Prostate gland (tissue), 2 donors: ENCODE data around the gene POLR1E. TPM values are rescaled to one million over a fixed set of nuclear protein-coding genes. Genes with fewer than 3 reads are reported as not detected.
"Not testable (repeated sequence)": the region's sequence is repeated elsewhere in the genome, so short reads cannot be mapped to it uniquely, and the experiment has no call there.

Source experiments
- DNase-seq: peaks from one replicate; pipeline ENCODE4 v3.0.0-alpha.2; 2019; ENCODE audit warnings: low spot score
- H3K27ac ChIP-seq, 2 donors: fragments of 200-600 bp; sonication (generic); 2 replicates each; pipeline ENCODE4 v1.5.1; 2017 to 2019
- H3K27me3 ChIP-seq: fragments of 200-600 bp; sonication (generic); replicated peaks from 2 replicates; pipeline ENCODE4 v1.5.1; 2019; ENCODE audit not compliant: insufficient read depth
- H3K36me3 ChIP-seq, 2 donors: fragments of 200-600 bp; sonication (generic); 1 replicate in 1 of 2; 2 replicates in 1 of 2; pipeline versions ENCODE4 v1.5.1 to v1.8.1; 2017 to 2019
- H3K4me1 ChIP-seq: fragments of 200-600 bp; sonication (generic); replicated peaks from 2 replicates; pipeline ENCODE4 v1.5.1; 2019
- H3K4me3 ChIP-seq, 2 donors: fragments of 200-600 bp; sonication (generic); 2 replicates each; pipeline ENCODE4 v1.5.1; 2017 to 2019
- H3K9me3 ChIP-seq: fragments of 200-600 bp; sonication (generic); 2 replicates; pipeline ENCODE4 v1.5.1; 2017
- POLR2A ChIP-seq: fragments of 450-650 bp; IDR thresholded peaks from one replicate; pipeline ENCODE4 v1.6.1; 2016; ENCODE audit warnings: antibody characterized with exemption, mild to moderate bottlenecking
- POLR2AphosphoS5 ChIP-seq: sonication (generic); formaldehyde crosslinking; IDR thresholded peaks from one replicate; pipeline ENCODE4 v1.6.1; 2017; ENCODE audit warnings: antibody characterized with exemption
- WGBS: methylation state at CpG from one replicate; pipeline ENCODE4 v1.1.5; 2018; 5-methylcytosine and 5-hydroxymethylcytosine counted together
- intact Hi-C: fragments of 100-400 bp; cut with DNase I; formaldehyde crosslinking; loops from one replicate; pipeline ENCODE4 v1.14.2; 2022
- total RNA-seq, 2 donors: library from RNA; depleted of rRNA; stranded (reverse); fragments of >200 nt; gene quantifications; one replicate each; pipeline ENCODE4 v1.1.0, GENCODE V29; 2016
- TF ChIP-seq, protein P1 (sequence below), 4 experiments: fragments of 200-600 bp in 2 of 4; fragments of 450-650 bp in 2 of 4; sonication (generic) in 2 of 4; IDR thresholded peaks; 1 replicate in 3 of 4; 2 replicates in 1 of 4; pipeline ENCODE4 v1.5.1; 2016 to 2019; ENCODE audit warnings: antibody characterized with exemption in 4 of 4, mild to moderate bottlenecking in 2 of 4, moderate library complexity in 2 of 4

POLR1E gene
- total RNA-seq, 2 donors from 2014 or later: 20.7 to 21.0 TPM

DNA sequence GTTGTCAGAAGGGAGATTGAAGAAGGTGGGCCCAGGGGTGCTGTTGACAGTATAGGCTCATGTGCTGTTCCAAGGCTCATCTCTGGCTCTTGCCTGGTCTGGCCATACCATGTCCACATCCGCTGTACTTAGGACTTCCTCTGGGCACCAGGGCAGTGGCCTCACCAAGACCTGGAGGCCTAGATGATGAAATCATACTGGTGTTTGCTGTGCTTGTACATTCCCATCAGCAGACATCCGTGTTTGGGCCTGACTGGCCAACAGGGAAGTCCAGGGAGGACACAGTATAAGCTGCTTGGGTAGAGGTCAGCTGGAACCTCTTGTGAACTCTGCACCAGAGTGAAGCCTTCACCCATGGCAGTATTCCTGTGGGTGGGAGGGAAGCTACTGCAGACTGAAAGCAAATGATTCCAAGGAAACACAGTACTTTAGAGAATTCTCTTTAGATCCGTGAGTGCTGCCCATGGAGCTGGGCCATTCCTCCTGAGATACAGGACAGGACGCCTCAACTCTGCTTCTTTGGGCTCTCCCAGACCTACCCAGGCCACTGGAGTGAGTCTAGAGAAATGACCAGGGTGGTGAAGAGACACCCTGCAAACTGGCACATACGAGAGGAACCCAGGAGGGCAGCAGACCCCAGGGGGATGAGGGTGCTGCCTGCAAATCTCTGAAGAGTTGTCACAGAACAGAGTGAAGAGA lies 22.5 kb downstream of the POLR1E start:
- intact Hi-C loops: no loop called here
- H3K4me1 ChIP-seq: no peaks in the 10 kb centered on the region

DNA sequence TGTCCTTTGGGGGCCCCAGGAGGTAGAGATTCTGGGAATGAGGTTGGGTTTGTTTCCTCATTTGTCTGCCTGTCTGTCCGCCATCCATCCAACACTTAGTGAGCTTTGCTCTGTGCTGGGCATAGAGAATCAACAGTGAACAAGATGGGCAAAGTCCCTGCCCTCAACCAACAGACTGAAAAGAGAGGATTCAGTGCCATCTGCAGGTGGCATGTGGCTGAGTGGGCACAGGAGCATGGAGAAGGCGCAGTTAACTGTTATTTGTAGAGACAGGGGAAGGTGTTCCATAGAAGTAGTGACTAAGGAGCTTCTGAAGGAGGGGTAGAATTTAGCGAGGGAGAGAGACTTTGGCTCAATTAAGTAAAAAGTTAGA lies 23.1 kb downstream of the POLR1E start:
- no peak for DNase-seq
- H3K27me3 ChIP-seq: no peaks in the 10 kb centered on the region
- H3K9me3 ChIP-seq: no peaks in the 10 kb centered on the region
- no peak overlapping the region for H3K4me3 ChIP-seq
- H3K27ac ChIP-seq: no peak overlapping the region
- intact Hi-C loops: no loop called here
- TF ChIP-seq POLR2A: no peak
- TF ChIP-seq POLR2AphosphoS5: no peak
- TF ChIP-seq, protein P1, sequence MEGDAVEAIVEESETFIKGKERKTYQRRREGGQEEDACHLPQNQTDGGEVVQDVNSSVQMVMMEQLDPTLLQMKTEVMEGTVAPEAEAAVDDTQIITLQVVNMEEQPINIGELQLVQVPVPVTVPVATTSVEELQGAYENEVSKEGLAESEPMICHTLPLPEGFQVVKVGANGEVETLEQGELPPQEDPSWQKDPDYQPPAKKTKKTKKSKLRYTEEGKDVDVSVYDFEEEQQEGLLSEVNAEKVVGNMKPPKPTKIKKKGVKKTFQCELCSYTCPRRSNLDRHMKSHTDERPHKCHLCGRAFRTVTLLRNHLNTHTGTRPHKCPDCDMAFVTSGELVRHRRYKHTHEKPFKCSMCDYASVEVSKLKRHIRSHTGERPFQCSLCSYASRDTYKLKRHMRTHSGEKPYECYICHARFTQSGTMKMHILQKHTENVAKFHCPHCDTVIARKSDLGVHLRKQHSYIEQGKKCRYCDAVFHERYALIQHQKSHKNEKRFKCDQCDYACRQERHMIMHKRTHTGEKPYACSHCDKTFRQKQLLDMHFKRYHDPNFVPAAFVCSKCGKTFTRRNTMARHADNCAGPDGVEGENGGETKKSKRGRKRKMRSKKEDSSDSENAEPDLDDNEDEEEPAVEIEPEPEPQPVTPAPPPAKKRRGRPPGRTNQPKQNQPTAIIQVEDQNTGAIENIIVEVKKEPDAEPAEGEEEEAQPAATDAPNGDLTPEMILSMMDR (IDR thresholded peaks at IDR 0.05): no peak
- WGBS: 86% methylated on average over 3 of the region's 3 CpGs
- H3K36me3 ChIP-seq: no peaks in the 10 kb centered on the region
- no peaks in the 10 kb centered on the region for H3K4me1 ChIP-seq

More for the DNA sequence above, 22.5 kb downstream of the POLR1E start:
- TF ChIP-seq, protein P1 (IDR thresholded peaks at IDR 0.05): no peak
- TF ChIP-seq POLR2AphosphoS5: no peak
- no peak for TF ChIP-seq POLR2A
- 91% methylated on average over 5 of the region's 5 CpGs for WGBS
- Histone ChIP-seq H3K9me3 (no peaks in the 10 kb centered on the region), H3K27me3 (no peaks in the 10 kb centered on the region), H3K4me3 (no peak overlapping the region), H3K27ac (no peak overlapping the region), H3K36me3 (no peaks in the 10 kb centered on the region)
- no peak for DNase-seq

DNA sequence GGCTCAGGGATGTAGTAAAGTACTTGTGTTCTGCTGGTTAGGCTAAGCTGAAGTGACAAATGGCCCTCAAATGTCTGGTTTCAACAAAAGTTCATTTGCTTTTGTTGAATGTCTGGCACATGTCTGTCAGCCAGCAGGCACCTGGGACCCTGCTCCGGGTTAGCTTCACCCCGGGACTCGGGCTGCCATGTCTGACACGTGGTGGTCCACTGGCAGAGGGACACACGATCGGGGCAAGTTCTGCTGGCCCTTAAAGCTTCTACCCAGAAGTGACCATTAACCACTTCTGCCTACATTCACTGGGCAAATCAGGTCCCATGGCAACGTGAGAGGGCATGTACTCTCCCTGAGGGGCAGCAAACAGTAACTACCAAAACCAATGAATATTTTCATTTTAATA lies 23.8 kb downstream of the POLR1E start:
- Histone ChIP-seq H3K27ac (no peak overlapping the region), H3K4me1 (no peaks in the 10 kb centered on the region), H3K36me3 (no peaks in the 10 kb centered on the region), H3K9me3 (no peaks in the 10 kb centered on the region), H3K4me3 (no peak overlapping the region), H3K27me3 (no peaks in the 10 kb centered on the region)
- no peak for DNase-seq
- intact Hi-C loops: no loop called here
- TF ChIP-seq, protein P1 (IDR thresholded peaks at IDR 0.05): no peak
- TF ChIP-seq POLR2A: no peak
- TF ChIP-seq POLR2AphosphoS5: no peak
- 83% methylated on average over 7 of the region's 7 CpGs for WGBS

DNA sequence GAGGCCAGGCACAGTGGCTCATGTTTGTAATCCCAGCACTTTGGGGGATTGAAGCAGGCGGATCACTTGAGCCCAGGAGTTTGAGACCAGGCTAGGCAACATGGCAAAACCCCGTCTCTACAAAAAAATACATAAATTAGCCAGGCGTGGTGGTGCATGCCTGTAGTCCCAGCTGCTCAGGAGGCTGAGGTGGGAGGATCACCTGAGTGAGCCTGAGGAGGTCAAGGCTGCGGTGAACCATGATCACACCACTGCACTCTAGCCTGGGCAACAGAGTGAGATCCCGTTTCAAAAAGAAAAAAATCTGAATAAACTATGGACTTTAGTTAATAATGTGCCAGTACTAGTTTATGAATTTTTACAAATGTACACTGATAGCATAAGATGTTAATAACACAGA lies 24.3 kb downstream of the POLR1E start:
- H3K27me3 ChIP-seq, DNase-seq, H3K9me3 ChIP-seq, intact Hi-C loops, H3K36me3 ChIP-seq, H3K27ac ChIP-seq, H3K4me1 ChIP-seq, H3K4me3 ChIP-seq: not testable (repeated sequence)
- WGBS: 86% methylated on average over 5 of the region's 5 CpGs

DNA sequence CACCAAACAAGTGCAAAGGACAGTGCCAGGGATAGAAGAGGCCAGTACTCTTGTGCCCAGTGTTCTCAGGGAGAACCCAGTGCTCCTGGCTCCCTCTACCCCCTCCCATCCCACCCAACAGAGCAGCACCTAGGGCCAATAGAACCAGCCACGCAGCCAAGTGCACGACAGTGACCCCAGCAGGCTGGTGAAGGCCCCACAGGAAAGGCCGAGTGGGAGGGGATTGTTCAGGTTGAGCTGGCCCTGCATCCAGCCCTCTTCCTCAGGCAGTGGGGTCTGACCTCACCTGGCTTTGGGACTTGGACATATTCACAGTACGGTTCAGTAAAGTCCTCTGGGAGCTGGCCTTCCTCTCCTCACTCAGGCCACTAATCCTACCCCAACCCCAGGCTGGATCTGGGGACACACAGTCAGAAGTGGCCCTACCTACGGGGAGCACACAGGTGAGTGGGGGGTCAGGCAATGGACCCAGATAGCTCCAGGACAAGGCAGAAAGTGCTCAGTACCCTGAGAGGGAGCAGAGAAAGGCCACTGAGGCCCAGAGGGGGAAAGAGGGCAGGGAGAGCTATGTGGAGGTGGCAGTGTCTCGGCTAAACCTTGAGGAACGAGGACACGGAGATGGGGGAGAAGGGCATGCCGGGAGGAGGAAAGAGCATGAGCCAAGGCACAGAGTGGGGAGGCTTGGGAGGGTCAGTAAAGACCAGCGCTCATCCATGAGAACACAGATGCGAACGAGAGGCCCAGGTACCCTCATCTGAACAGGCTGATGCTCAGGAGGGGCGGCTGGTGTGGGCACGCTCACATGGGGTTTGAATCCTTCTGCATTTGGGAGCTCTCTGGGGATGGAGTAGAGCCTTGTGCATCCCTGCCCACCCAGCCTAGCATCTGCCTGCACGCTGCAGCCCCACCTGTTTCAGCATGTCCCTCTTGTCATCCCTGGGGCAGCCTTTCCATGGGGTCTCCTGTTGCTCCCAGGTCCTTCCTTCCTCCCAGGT lies 25.6 kb downstream of the POLR1E start:
- H3K36me3 ChIP-seq: no peaks in the 10 kb centered on the region
- DNase-seq: no peak
- no peak overlapping the region for H3K4me3 ChIP-seq
- TF ChIP-seq POLR2A: no peak
- TF ChIP-seq POLR2AphosphoS5: no peak
- TF ChIP-seq, protein P1 (IDR thresholded peaks at IDR 0.05): no peak
- intact Hi-C loops: no loop called here
- no peaks in the 10 kb centered on the region for H3K9me3 ChIP-seq
- no peak overlapping the region for H3K27ac ChIP-seq
- 79% methylated on average over 15 of the region's 15 CpGs for WGBS
- no peaks in the 10 kb centered on the region for H3K27me3 ChIP-seq
- no peaks in the 10 kb centered on the region for H3K4me1 ChIP-seq
